HepG2 (cell line): Measurements from ENCODE around the gene TMEM50B. TPM values are rescaled to one million over a fixed set of nuclear protein-coding genes. Genes with fewer than 3 reads are reported as not detected.

Experiments used
- ESRRA ChIP-seq: sonication (generic); formaldehyde crosslinking; IDR thresholded peaks from 2 replicates; pipeline ENCODE4 v1.5.1; 2020; ENCODE audit warnings: mild to moderate bottlenecking, low read depth, missing genetic modification reagents
- FOSL2 ChIP-seq: sonication (generic); formaldehyde crosslinking; IDR thresholded peaks from 2 replicates; pipeline ENCODE4 v1.4.0; 2020; ENCODE audit warnings: missing genetic modification reagents
- JDP2 ChIP-seq: sonication (generic); formaldehyde crosslinking; IDR thresholded peaks from 2 replicates; pipeline ENCODE4 v1.8.1; 2022; ENCODE audit warnings: missing genetic modification reagents, borderline replicate concordance
- KLF11 ChIP-seq: IDR thresholded peaks from 2 replicates; pipeline ENCODE4 v1.6.1; 2016; ENCODE audit warnings: missing compliant biosample characterization
- MTA1 ChIP-seq: sonication (generic); formaldehyde crosslinking; IDR thresholded peaks from 2 replicates; pipeline ENCODE4 v1.4.0; 2020; ENCODE audit warnings: missing genetic modification reagents, mild to moderate bottlenecking, borderline replicate concordance
- NFKB2 ChIP-seq: sonication (generic); formaldehyde crosslinking; IDR thresholded peaks from 2 replicates; pipeline ENCODE4 v1.4.0; 2020; ENCODE audit warnings: missing genetic modification reagents, borderline replicate concordance
- TOPORS ChIP-seq: sonication (generic); formaldehyde crosslinking; IDR thresholded peaks from 2 replicates; pipeline ENCODE4 v1.8.0; 2023; ENCODE audit warnings: mild to moderate bottlenecking, missing genetic modification reagents
- ZNF292 ChIP-seq: sonication (generic); formaldehyde crosslinking; IDR thresholded peaks from 2 replicates; pipeline ENCODE4 v1.8.1; 2022; ENCODE audit warnings: mild to moderate bottlenecking, low read depth, missing genetic modification reagents, borderline replicate concordance
- ZNF772 ChIP-seq: sonication (generic); formaldehyde crosslinking; IDR thresholded peaks from 2 replicates; pipeline ENCODE4 v1.5.0; 2020; ENCODE audit warnings: mild to moderate bottlenecking, missing genetic modification reagents
- ZNF777 ChIP-seq: sonication (generic); formaldehyde crosslinking; IDR thresholded peaks from 2 replicates; pipeline ENCODE4 v1.4.0; 2020; ENCODE audit warnings: missing genetic modification reagents
- ZSCAN21 ChIP-seq: sonication (generic); formaldehyde crosslinking; IDR thresholded peaks from 2 replicates; pipeline ENCODE4 v1.8.0; 2022; ENCODE audit warnings: mild to moderate bottlenecking, missing genetic modification reagents, moderate library complexity, borderline replicate concordance
- ZSCAN29 ChIP-seq: sonication (generic); formaldehyde crosslinking; conservative IDR thresholded peaks from 2 replicates; pipeline ENCODE4 v1.4.0; 2020; ENCODE audit warnings: mild to moderate bottlenecking, missing genetic modification reagents
- polyA plus RNA-seq, 8 experiments: library from polyadenylated mRNA; depleted of rRNA in 3 of 8; stranded (reverse) in 7 of 8; unstranded in 1 of 8; fragments of >200 nt; fragmentation: Illumina TruSeq in 4 of 8; extraction: Trizol in 4 of 8; gene quantifications; 2 replicates each; pipeline versions ENCODE4 v1.2.1 to v1.2.3, GENCODE V29; 2011 to 2016; ENCODE audit warnings: low read depth in 4 of 8, missing spikeins in 1 of 8, mixed read lengths in 1 of 8; ENCODE audit not compliant: insufficient read depth in 1 of 8
- total RNA-seq, 5 experiments: library from RNA; depleted of rRNA; stranded (reverse); fragments of >200 nt; fragmentation: Illumina TruSeq; extraction: Trizol; gene quantifications; 2 replicates each; pipeline ENCODE4 v1.2.3, GENCODE V29; 2016; ENCODE audit warnings: low read depth in 1 of 5
- TF ChIP-seq, protein P1 (sequence below): sonication (generic); formaldehyde crosslinking; IDR thresholded peaks from 2 replicates; pipeline ENCODE4 v1.4.0; 2020; ENCODE audit warnings: missing genetic modification reagents
- TF ChIP-seq, protein P2 (sequence below): IDR thresholded peaks from 2 replicates; pipeline ENCODE4 v1.6.1; 2016; ENCODE audit warnings: low read depth, missing genetic modification reagents, missing compliant biosample characterization
- TF ChIP-seq, protein P3 (sequence below), 2 experiments: sonication (generic) in 1 of 2; formaldehyde crosslinking in 1 of 2; IDR thresholded peaks; 2 replicates each; pipeline versions ENCODE4 v1.4.0 to v1.6.1; 2018 to 2020; ENCODE audit warnings: missing genetic modification reagents in 2 of 2, borderline replicate concordance in 1 of 2, low read depth in 1 of 2, mild to moderate bottlenecking in 1 of 2, missing biosample characterization in 1 of 2

Gene TMEM50B
- total and polyA plus RNA-seq, 2 of the 13 experiments (the other 11 are each of a cell fraction or from before 2014, with no cell fraction given): 29.9 to 46.3 TPM

DNA sequence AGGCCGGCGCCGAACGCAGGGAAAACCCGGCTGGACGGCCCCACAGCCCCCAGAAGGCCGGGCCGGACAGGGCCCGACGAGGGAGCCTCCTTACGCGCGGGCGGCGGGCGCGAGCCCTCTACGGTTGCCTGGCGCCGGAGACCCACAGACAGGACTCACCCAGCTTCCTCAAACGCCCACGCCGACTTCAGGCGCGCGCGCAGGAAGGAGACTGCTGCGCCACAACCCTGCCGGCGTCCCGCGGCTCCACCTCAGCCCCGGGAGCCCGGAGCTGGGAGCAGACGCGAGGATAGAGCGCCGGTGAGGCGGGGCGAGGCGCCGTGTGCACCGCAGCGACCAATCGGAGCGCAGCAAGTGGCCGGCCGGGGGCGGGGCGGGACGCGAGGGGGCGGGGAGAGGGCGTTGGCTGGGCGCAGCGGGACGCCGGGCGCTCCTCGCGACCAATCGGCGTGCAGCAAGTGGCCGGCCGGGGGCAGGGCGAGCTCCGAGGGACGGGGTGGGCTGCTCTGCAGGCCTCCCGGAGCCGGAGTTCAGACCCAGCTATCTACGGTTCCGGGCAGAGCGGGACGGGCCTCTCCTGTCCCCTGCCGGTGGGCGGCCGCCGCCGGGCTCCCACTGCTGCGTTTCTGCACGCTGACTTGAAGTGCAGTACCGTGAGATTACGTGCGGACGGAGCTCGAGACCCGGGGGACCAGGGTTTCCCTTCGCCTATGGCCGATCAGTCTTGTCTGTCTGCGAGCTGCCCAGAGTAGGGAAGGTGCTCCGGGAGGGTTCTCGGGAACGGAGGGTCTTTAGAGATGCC lies at the start of gene TMEM50B (continued):
- TF ChIP-seq, protein P1, sequence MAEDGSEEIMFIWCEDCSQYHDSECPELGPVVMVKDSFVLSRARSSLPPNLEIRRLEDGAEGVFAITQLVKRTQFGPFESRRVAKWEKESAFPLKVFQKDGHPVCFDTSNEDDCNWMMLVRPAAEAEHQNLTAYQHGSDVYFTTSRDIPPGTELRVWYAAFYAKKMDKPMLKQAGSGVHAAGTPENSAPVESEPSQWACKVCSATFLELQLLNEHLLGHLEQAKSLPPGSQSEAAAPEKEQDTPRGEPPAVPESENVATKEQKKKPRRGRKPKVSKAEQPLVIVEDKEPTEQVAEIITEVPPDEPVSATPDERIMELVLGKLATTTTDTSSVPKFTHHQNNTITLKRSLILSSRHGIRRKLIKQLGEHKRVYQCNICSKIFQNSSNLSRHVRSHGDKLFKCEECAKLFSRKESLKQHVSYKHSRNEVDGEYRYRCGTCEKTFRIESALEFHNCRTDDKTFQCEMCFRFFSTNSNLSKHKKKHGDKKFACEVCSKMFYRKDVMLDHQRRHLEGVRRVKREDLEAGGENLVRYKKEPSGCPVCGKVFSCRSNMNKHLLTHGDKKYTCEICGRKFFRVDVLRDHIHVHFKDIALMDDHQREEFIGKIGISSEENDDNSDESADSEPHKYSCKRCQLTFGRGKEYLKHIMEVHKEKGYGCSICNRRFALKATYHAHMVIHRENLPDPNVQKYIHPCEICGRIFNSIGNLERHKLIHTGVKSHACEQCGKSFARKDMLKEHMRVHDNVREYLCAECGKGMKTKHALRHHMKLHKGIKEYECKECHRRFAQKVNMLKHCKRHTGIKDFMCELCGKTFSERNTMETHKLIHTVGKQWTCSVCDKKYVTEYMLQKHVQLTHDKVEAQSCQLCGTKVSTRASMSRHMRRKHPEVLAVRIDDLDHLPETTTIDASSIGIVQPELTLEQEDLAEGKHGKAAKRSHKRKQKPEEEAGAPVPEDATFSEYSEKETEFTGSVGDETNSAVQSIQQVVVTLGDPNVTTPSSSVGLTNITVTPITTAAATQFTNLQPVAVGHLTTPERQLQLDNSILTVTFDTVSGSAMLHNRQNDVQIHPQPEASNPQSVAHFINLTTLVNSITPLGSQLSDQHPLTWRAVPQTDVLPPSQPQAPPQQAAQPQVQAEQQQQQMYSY (CRISPR knock-in tag): peak; percentile 81
- TF ChIP-seq ZSCAN21 (peak; percentile 78), ESRRA (CRISPR knock-in tag) (no peak), ZNF292 (CRISPR knock-in tag) (0 out of 2 replicates have a peak, but pooled peaks have one; percentile 33), ZNF777 (CRISPR knock-in tag) (peak; percentile 80), FOSL2 (CRISPR knock-in tag) (peak; percentile 31; the same call in 1 of the 2 replicates), ZNF772 (peak; percentile 45; the same call in 1 of the 2 replicates), ZSCAN29 (CRISPR knock-in tag) (no peak), KLF11 (CRISPR knock-in tag) (no peak), JDP2 (CRISPR knock-in tag) (no peak), MTA1 (CRISPR knock-in tag) (0 out of 2 replicates have a peak, but pooled peaks have one; percentile 17), NFKB2 (CRISPR knock-in tag) (peak; percentile 54; the same call in 1 of the 2 replicates), TOPORS (peak; percentile 40; the same call in 1 of the 2 replicates)
- TF ChIP-seq, protein P2, sequence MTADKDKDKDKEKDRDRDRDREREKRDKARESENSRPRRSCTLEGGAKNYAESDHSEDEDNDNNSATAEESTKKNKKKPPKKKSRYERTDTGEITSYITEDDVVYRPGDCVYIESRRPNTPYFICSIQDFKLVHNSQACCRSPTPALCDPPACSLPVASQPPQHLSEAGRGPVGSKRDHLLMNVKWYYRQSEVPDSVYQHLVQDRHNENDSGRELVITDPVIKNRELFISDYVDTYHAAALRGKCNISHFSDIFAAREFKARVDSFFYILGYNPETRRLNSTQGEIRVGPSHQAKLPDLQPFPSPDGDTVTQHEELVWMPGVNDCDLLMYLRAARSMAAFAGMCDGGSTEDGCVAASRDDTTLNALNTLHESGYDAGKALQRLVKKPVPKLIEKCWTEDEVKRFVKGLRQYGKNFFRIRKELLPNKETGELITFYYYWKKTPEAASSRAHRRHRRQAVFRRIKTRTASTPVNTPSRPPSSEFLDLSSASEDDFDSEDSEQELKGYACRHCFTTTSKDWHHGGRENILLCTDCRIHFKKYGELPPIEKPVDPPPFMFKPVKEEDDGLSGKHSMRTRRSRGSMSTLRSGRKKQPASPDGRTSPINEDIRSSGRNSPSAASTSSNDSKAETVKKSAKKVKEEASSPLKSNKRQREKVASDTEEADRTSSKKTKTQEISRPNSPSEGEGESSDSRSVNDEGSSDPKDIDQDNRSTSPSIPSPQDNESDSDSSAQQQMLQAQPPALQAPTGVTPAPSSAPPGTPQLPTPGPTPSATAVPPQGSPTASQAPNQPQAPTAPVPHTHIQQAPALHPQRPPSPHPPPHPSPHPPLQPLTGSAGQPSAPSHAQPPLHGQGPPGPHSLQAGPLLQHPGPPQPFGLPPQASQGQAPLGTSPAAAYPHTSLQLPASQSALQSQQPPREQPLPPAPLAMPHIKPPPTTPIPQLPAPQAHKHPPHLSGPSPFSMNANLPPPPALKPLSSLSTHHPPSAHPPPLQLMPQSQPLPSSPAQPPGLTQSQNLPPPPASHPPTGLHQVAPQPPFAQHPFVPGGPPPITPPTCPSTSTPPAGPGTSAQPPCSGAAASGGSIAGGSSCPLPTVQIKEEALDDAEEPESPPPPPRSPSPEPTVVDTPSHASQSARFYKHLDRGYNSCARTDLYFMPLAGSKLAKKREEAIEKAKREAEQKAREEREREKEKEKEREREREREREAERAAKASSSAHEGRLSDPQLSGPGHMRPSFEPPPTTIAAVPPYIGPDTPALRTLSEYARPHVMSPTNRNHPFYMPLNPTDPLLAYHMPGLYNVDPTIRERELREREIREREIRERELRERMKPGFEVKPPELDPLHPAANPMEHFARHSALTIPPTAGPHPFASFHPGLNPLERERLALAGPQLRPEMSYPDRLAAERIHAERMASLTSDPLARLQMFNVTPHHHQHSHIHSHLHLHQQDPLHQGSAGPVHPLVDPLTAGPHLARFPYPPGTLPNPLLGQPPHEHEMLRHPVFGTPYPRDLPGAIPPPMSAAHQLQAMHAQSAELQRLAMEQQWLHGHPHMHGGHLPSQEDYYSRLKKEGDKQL: no peak
- TF ChIP-seq, protein P3, sequence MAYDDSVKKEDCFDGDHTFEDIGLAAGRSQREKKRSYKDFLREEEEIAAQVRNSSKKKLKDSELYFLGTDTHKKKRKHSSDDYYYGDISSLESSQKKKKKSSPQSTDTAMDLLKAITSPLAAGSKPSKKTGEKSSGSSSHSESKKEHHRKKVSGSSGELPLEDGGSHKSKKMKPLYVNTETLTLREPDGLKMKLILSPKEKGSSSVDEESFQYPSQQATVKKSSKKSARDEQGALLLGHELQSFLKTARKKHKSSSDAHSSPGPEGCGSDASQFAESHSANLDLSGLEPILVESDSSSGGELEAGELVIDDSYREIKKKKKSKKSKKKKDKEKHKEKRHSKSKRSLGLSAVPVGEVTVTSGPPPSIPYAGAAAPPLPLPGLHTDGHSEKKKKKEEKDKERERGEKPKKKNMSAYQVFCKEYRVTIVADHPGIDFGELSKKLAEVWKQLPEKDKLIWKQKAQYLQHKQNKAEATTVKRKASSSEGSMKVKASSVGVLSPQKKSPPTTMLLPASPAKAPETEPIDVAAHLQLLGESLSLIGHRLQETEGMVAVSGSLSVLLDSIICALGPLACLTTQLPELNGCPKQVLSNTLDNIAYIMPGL (CRISPR knock-in tag; IDR thresholded peaks at IDR 0.05; ENCODE audit: borderline replicate concordance in 1 of 2, low read depth in 1 of 2): peak in 1 of 2 experiments; percentile 78; a peak in 2 of 4 replicates
